ENCODE data around the gene CLDN4.
A peak's percentile ranks its signal among the peaks of the same experiment; 100 is the strongest.
"Not testable (repeated sequence)": the region's sequence is repeated elsewhere in the genome, so short reads cannot be mapped to it uniquely, and the experiment has no call there.

CLDN4 gene, protein sequence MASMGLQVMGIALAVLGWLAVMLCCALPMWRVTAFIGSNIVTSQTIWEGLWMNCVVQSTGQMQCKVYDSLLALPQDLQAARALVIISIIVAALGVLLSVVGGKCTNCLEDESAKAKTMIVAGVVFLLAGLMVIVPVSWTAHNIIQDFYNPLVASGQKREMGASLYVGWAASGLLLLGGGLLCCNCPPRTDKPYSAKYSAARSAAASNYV

GRCh38 chr7:73830681-73831583 lies at the start of gene CLDN4:
Gene CLDN4 (plus strand): TSS chr7:73830996. CDS start chr7:73831202, 206 bp downstream.
- no peak for DNase-seq (ENCODE audit: low read depth in 3 of 3)

DNA sequence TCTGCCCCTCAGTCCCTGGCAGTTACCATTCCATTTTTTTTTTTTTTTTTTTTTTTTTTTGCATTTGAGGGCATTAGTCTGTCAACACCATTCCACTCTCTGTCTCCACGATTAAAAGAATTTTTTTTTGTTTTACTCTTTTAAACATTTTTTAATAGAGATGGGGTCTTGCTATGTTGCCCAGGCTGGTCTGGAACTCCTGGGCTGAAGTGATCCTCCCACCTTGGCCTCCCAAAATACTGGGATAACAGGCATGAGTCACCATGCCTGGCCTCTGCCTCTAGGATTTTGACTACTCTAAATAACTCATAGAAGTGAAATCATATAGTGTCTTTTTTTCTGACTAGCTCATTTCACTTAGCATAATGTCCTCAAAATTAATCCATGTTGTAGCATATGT lies 44.2 kb upstream of the CLDN4 start:
- no peak for DNase-seq (ENCODE audit: low read depth in 3 of 3)

GRCh38 chr7:73787786-73788048 lies 43.1 kb upstream of the CLDN4 start:
- not testable (repeated sequence) for DNase-seq (ENCODE audit: low read depth in 3 of 3)

GRCh38 chr7:73789051-73789450 lies 41.7 kb upstream of the CLDN4 start:
- DNase-seq (ENCODE audit: low read depth in 3 of 3) = no peak

GRCh38 chr7:73791170-73791690 lies 39.6 kb upstream of the CLDN4 start:
- not testable (repeated sequence) for DNase-seq (ENCODE audit: low read depth in 3 of 3)

GRCh38 chr7:73795188-73795587 lies 35.6 kb upstream of the CLDN4 start:
- DNase-seq (ENCODE audit: low read depth in 3 of 3) = not testable (repeated sequence)

DNA sequence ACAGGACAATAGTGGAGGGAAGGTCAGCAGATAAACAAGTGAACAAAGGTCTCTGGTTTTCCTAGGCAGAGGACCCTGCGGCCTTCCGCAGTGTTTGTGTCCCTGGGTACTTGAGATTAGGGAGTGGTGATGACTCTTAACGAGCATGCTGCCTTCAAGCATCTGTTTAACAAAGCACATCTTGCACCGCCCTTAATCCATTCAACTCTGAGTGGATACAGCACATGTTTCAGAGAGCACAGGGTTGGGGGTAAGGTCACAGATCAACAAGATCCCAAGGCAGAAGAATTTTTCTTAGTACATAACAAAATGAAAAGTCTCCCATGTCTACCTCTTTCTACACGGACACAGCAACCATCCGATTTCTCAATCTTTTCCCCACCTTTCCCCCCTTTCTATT lies 34.1 kb upstream of the CLDN4 start:
- DNase-seq (ENCODE audit: low read depth in 3 of 3) = not testable (repeated sequence)

DNA sequence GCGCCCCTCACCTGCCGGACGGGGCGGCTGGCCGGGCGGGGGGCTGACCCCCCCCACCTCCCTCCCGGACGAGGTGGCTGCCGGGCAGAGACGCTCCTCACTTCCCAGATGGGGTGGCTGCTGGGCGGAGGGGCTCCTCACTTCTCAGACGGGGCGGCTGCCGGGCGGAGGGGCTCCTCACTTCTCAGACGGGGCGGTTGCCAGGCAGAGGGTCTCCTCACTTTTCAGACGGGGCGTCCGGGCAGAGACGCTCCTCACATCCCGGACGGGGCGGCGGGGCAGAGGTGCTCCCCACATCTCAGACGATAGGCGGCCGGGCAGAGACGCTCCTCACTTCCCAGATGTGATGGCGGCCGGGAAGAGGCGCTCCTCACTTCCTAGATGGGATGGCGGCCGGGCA lies 33.6 kb upstream of the CLDN4 start:
- not testable (repeated sequence) for DNase-seq (ENCODE audit: low read depth in 3 of 3)

DNA sequence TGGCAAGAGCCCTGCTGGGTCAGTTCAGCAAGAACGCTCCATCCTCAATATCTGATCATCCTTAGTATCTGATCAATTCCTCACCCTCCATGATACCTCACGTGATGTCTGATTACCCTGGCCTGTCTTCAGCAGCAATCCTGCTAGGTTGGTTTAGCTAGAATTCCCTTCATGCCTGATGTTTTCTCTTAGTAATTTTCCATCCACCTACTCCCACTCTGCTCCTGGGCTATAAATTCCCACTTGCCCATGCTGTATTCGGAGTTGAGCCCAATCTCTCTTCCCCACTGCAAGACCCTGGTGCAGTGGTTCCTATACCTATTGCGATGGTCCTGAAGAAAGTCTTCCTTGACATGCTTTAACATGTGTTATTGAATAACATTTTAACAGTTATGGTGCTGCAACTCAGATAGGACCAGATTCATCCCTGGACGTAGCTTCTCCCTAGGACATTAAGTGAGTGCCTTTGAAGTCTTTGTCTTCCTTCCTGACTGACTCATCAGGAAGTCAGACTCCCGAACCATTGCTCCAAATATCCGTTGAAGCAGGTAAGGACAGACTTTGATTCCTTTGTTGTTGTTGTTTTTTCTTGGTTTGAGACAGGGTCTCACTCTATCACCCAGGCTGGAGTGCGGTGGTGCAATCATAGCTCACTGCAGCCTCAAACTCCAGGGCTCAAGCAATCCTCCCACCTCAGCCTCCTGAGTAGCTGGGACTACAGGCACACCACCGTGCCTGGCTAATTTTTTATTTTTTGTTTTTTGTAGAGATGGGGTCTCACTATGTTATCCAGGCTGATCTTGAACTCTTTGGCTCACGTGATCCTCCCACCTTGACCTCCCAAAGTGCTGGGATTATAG lies 31.3 kb upstream of the CLDN4 start:
- no peak for DNase-seq (ENCODE audit: low read depth in 3 of 3)

GRCh38 chr7:73801577-73801976 lies 29.2 kb upstream of the CLDN4 start:
- DNase-seq (ENCODE audit: low read depth in 3 of 3) = no peak

- DNase-seq (ENCODE audit: low read depth in 3 of 3) = no peak
These were observed 28.3 kb upstream of the CLDN4 start for GRCh38 chr7:73802459-73802858.

- DNase-seq (ENCODE audit: low read depth in 3 of 3) = no peak
These were observed 21.3 kb upstream of the CLDN4 start for GRCh38 chr7:73809467-73809951.

DNA sequence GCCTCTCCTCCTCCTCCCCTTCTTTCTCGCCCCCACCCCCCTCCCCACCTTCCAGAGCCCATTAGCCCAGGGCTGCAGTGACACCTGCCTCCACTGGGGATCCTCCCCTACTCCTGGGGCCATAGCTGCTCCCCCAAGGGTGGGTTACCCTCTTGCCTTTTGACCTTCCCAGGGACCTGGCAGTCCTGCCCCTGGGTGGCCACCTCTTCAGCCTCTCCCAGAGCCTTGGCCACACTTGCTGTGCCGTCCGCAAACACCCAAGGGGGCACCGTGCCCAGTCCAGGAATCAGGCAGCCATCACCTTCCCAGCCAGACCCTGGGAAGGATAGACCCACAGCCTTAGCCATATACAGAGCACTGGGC lies 19.8 kb upstream of the CLDN4 start:
- no peak for DNase-seq (ENCODE audit: low read depth in 3 of 3)

GRCh38 chr7:73811760-73812168 lies 19.0 kb upstream of the CLDN4 start:
- DNase-seq (ENCODE audit: low read depth in 3 of 3) = peak; percentile 26 to 34 (median 26)

DNA sequence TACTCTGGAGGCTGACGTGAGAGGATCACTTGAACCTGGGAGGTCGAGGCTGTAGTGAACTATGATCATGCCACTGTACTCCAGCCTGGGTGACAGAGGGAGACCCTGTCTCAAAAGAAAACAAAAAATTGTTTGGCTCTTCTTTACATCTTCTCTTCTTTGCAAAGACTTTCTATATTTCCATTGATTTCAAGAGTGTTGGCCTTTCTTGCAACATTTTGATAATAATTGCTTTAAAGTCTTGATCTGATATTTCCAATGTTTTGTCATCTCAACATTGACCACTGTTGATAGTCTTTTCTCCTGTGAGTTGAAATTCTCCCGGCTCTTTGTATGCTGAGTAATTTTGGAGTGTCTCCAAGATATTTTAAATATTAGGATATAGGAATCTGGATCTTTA lies 17.8 kb upstream of the CLDN4 start:
- DNase-seq (ENCODE audit: low read depth in 3 of 3) = no peak

DNA sequence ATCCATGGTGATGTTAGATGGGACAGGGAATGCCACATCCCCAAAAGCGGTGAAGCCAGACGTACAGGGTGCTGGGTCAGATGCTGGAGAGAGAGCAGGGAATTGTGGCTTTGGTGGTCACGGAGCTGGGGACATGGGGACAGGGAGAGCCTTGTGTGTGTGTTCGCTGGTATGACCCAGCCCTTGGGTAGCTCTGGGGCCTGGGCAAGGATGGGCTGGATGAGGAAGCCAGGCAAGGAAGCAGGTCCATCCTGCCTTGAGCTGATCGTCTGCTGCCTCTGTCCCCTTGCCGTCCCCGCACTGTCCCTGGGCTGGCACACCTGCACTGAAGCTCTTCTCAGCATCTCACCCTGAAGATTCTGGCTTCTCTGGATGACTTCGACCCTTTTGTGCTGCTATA lies 15.4 kb upstream of the CLDN4 start:
- no peak for DNase-seq (ENCODE audit: low read depth in 3 of 3)

DNA sequence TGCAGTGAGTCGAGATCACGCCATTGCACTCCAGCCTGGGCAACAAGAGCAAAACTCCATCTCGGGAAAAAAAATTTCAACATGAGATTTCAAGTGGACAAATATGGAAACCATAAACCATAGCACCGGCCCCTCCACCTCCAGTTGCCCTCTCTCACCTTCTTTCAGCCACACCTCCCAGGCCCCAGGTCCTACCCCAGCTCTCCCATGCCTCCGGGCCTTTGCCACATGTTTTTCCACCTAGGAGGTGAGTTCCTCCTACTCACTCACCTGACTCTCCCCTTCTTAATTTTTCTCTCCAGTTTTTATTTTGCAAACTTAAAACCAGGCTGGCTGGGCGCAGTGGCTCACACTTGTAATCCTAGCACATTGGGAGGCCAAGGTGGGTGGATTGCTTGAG lies 13.7 kb upstream of the CLDN4 start:
- DNase-seq (ENCODE audit: low read depth in 3 of 3) = no peak

DNA sequence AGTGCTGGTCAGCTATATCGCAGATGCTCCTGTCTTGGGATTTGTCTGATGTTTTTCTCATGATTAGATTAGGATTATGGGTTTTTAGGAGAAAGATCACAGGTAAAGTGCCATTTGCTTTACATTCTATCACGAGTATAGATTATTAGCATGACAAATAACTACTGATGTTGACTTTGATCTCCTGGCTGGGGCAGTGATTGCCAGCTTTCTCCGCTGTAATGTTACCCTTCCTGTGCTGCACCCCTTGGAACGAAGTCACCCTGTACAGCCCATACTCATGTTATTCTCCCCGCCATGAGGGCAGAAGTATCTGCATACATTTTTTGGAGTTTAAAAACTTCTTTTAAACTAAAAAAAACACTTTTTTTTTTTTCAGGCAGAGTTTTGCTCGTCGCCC lies 10.8 kb upstream of the CLDN4 start:
- no peak for DNase-seq (ENCODE audit: low read depth in 3 of 3)

GRCh38 chr7:73821597-73822285 lies 9.1 kb upstream of the CLDN4 start:
- DNase-seq (ENCODE audit: low read depth in 3 of 3) = not testable (repeated sequence)

- DNase-seq (ENCODE audit: low read depth in 3 of 3) = no peak
These were observed 8.2 kb upstream of the CLDN4 start for GRCh38 chr7:73822319-73823173.

GRCh38 chr7:73823257-73823656 lies 7.5 kb upstream of the CLDN4 start:
- DNase-seq (ENCODE audit: low read depth in 3 of 3) = no peak

Data from stimulated activated CD4-positive, alpha-beta T cell treated with anti-CD3 and anti-CD28 coated beads, TNF-alpha, amount 100 ng/mL, for 4 hours (primary cell).